GM23248 (cell line): ENCODE results near the gene PM20D1.

Source experiments
- EZH2 ChIP-seq: fragments of 200-600 bp; sonication (generic); IDR thresholded peaks from 2 replicates; pipeline ENCODE4 v1.6.1; 2018; ENCODE audit warnings: antibody characterized with exemption, mild to moderate bottlenecking; ENCODE audit not compliant: insufficient read depth, poor library complexity, severe bottlenecking
- EZH2phosphoT487 ChIP-seq: fragments of 200-600 bp; sonication (generic); IDR thresholded peaks from 2 replicates; pipeline ENCODE4 v1.6.1; 2018; ENCODE audit warnings: antibody characterized with exemption, moderate library complexity, mild to moderate bottlenecking, low read depth; ENCODE audit not compliant: insufficient read depth

DNA sequence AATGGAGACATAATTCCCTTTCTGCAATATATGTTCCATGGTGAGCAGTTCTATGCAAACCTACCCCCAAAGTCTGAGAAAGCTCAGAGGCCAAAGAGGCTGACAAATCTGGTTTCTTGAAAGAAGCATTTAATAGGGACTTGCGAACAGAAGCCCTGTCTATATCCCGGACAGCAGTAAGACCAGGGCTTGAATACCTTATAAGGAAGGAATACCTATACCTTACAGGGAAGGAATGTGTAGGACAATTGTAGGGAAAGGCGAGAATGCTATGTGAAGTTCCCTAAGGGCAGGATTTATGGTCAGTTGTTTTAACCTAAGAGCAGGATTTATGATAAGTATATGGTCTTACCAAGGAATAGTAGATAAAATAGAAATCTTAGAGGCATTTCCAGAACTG, 31.9 kb downstream of the PM20D1 start:
- no peak for TF ChIP-seq EZH2
- no peak for TF ChIP-seq EZH2phosphoT487
